Lung (tissue), 12 donors: Measurements from ENCODE around the gene IFIT1. TPM values are rescaled to one million over a fixed set of nuclear protein-coding genes. Genes with fewer than 3 reads are reported as not detected.

Experiments used
- ATAC-seq: fragments of 200-7000 bp; cut with Tn5 transposase; one replicate; pipeline ENCODE4 v1.9.1; 2020; ENCODE audit warnings: moderate number of reproducible peaks; ENCODE audit not compliant: insufficient read depth, low FRiP score
- DNase-seq, 3 donors: peaks; one replicate each; pipeline ENCODE4 v3.0.0-alpha.2; 2013 to 2017
- H3K27ac ChIP-seq, 2 donors: one replicate each; pipeline ENCODE4 v1.5.1; 2013; ENCODE audit warnings: mild to moderate bottlenecking in 2 of 2, moderate library complexity in 2 of 2, control low read depth in 1 of 2, inconsistent platforms in 1 of 2, low read depth in 1 of 2, low read length in 1 of 2
- H3K27me3 ChIP-seq, 3 donors: one replicate each; pipeline ENCODE4 v1.5.1; 2013; ENCODE audit warnings: low read length in 2 of 3; ENCODE audit not compliant: control insufficient read depth in 3 of 3, insufficient read depth in 3 of 3
- H3K36me3 ChIP-seq, 4 donors: one replicate each; pipeline ENCODE4 v1.5.1; 2013; ENCODE audit warnings: low read length in 4 of 4, mild to moderate bottlenecking in 1 of 4, moderate library complexity in 1 of 4; ENCODE audit not compliant: control insufficient read depth in 4 of 4, insufficient read depth in 4 of 4
- H3K4me1 ChIP-seq, 5 donors: one replicate each; pipeline ENCODE4 v1.5.1; 2013; ENCODE audit warnings: low read length in 5 of 5, mild to moderate bottlenecking in 2 of 5, moderate library complexity in 1 of 5; ENCODE audit not compliant: control insufficient read depth in 5 of 5, insufficient read depth in 5 of 5
- H3K4me3 ChIP-seq: one replicate; pipeline ENCODE4 v1.5.1; 2013; ENCODE audit warnings: mild to moderate bottlenecking, control low read depth, moderate library complexity
- H3K9ac ChIP-seq, 2 donors: one replicate each; pipeline ENCODE4 v1.5.1; 2013; ENCODE audit warnings: low read length in 2 of 2, control low read depth in 1 of 2; ENCODE audit not compliant: insufficient read depth in 1 of 2
- H3K9me3 ChIP-seq, 4 donors: one replicate each; pipeline ENCODE4 v1.5.1; 2013; ENCODE audit warnings: low read length in 3 of 4, mild to moderate bottlenecking in 1 of 4, moderate library complexity in 1 of 4; ENCODE audit not compliant: control insufficient read depth in 4 of 4, insufficient read depth in 3 of 4
- CTCF ChIP-seq: IDR thresholded peaks from 2 replicates; pipeline ENCODE4 v1.5.1; 2012; ENCODE audit warnings: mild to moderate bottlenecking; ENCODE audit errors: control extremely low read depth, extremely low read depth
- WGBS, 2 donors: extraction: QIAGEN DNeasy Blood & Tissue Kit; methylation state at CpG; one replicate each; pipeline ENCODE4 v1.1.7; 2013; 5-methylcytosine and 5-hydroxymethylcytosine counted together
- polyA plus RNA-seq, 2 donors: library from polyadenylated mRNA; stranded (reverse); fragments of 200-250 nt; gene quantifications; one replicate each; pipeline ENCODE4 v1.2.1, GENCODE V29; 2013
- total RNA-seq, 2 donors: library from RNA; depleted of rRNA in 1 of 2; stranded (reverse); fragments of >200 nt in 1 of 2; gene quantifications; one replicate each; pipeline ENCODE4 v1.2.1, GENCODE V29; 2014 to 2021
- donor health status: control.
- donor health status: control.
- donor health status: Bipolar disorder and iron deficiency.
- donor health status: healthy.
- donor health status: DM: yes; HTN: yes; CAD: no.

The IFIT1 gene
- total and polyA plus RNA-seq, 4 donors, result 11.1 to 17.7 (median 15.0) TPM

GRCh38 chr10:89369156-89370105 is 23.0 kb upstream of the IFIT1 start:
- H3K9ac ChIP-seq, result peak overlapping the region in 1 of 2 donors; percentile 2
- no peaks in the 10 kb centered on the region for H3K36me3 ChIP-seq
- H3K27ac ChIP-seq, result no peak overlapping the region
- no peaks in the 10 kb centered on the region for H3K27me3 ChIP-seq
- ATAC-seq (no peak), DNase-seq (peak; percentile 31 to 83 (median 78))
- H3K4me3 ChIP-seq, result no peak overlapping the region
- peak; percentile 17 for TF ChIP-seq CTCF
- peaks cover 4 to 43% (median 20%) of the 10 kb centered on the region in 5 donors for H3K4me1 ChIP-seq
- WGBS, 2 donors, result 59% methylated on average over 5 of the region's 5 CpGs
- H3K9me3 ChIP-seq, result no peaks in the 10 kb centered on the region

- H3K27me3 ChIP-seq, result no peaks in the 10 kb centered on the region
- H3K9me3 ChIP-seq, result no peaks in the 10 kb centered on the region
- no peak overlapping the region for H3K27ac ChIP-seq
- ATAC-seq (no peak), DNase-seq (no peak)
- no peaks in the 10 kb centered on the region for H3K36me3 ChIP-seq
- H3K9ac ChIP-seq, result peak overlapping the region in 1 of 2 donors; percentile 11
- no peak for TF ChIP-seq CTCF
- H3K4me3 ChIP-seq, result no peak overlapping the region
- H3K4me1 ChIP-seq, result peaks cover 8 to 58% (median 32%) of the 10 kb centered on the region in 5 donors
Measured at GRCh38 chr10:89371079-89371478, 21.3 kb upstream of the IFIT1 start.

- no peak for DNase-seq
- H3K27me3 ChIP-seq, result no peaks in the 10 kb centered on the region
- TF ChIP-seq CTCF, result no peak
- WGBS, 2 donors, result 39 to 78% methylated on average over 3 of the region's 3 CpGs
- H3K9me3 ChIP-seq, result no peaks in the 10 kb centered on the region
- H3K36me3 ChIP-seq, result no peaks in the 10 kb centered on the region
- peaks cover 8 to 58% (median 32%) of the 10 kb centered on the region in 5 donors for H3K4me1 ChIP-seq
- no peak overlapping the region for H3K9ac ChIP-seq
- H3K27ac ChIP-seq, result no peak overlapping the region
- no peak for ATAC-seq
- H3K4me3 ChIP-seq, result no peak overlapping the region
Measured at GRCh38 chr10:89371987-89372386, 20.4 kb upstream of the IFIT1 start.
